Spleen (tissue), 11 donors: ENCODE measurements around the gene KCNJ16. TPM values are rescaled to one million over a fixed set of nuclear protein-coding genes. Genes with fewer than 3 reads are reported as not detected.

Experiments
- DNase-seq: peaks from one replicate; pipeline ENCODE4 v3.0.0-alpha.2; 2020
- H3K27ac ChIP-seq, 8 donors: fragments of 200-600 bp; sonication (generic) in 7 of 8; 1 replicate in 4 of 8; 2 replicates in 4 of 8; pipeline versions ENCODE4 v1.5.0 to v1.8.0; 2016 to 2021; ENCODE audit warnings: inconsistent platforms in 4 of 8, mild to moderate bottlenecking in 4 of 8, moderate library complexity in 1 of 8
- H3K27me3 ChIP-seq, 7 donors: fragments of 200-600 bp; sonication (generic) in 6 of 7; replicated peaks in 1 of 7; 1 replicate in 4 of 7; 2 replicates in 3 of 7; pipeline versions ENCODE4 v1.5.0 to v1.8.0; 2016 to 2021; ENCODE audit warnings: inconsistent platforms in 3 of 7, mild to moderate bottlenecking in 1 of 7
- H3K36me3 ChIP-seq, 6 donors: fragments of 200-600 bp; sonication (generic) in 5 of 6; 1 replicate in 4 of 6; 2 replicates in 2 of 6; pipeline versions ENCODE4 v1.5.0 to v1.8.0; 2016 to 2021; ENCODE audit warnings: inconsistent platforms in 2 of 6
- H3K4me1 ChIP-seq, 6 donors: fragments of 200-600 bp; sonication (generic) in 5 of 6; 1 replicate in 3 of 6; 2 replicates in 3 of 6; pipeline versions ENCODE4 v1.5.0 to v1.8.0; 2016 to 2021; ENCODE audit warnings: inconsistent platforms in 3 of 6
- H3K4me3 ChIP-seq, 8 donors: fragments of 200-600 bp; sonication (generic) in 7 of 8; 1 replicate in 4 of 8; 2 replicates in 4 of 8; pipeline versions ENCODE4 v1.5.0 to v1.8.0; 2016 to 2021; ENCODE audit warnings: inconsistent platforms in 4 of 8, mild to moderate bottlenecking in 4 of 8, moderate library complexity in 2 of 8
- H3K9me3 ChIP-seq, 8 donors: fragments of 200-600 bp; sonication (generic) in 7 of 8; 1 replicate in 4 of 8; 2 replicates in 4 of 8; pipeline versions ENCODE4 v1.5.0 to v1.8.0; 2016 to 2021; ENCODE audit warnings: inconsistent platforms in 4 of 8
- POLR2A ChIP-seq, 3 donors: fragments of 450-650 bp; IDR thresholded peaks; one replicate each; pipeline ENCODE4 v1.5.1; 2017; ENCODE audit warnings: antibody characterized with exemption in 3 of 3, mild to moderate bottlenecking in 1 of 3
- POLR2AphosphoS5 ChIP-seq, 3 donors: sonication (generic); formaldehyde crosslinking; IDR thresholded peaks; one replicate each; pipeline ENCODE4 v1.5.1; 2017; ENCODE audit warnings: antibody characterized with exemption in 3 of 3
- WGBS, 5 donors: extraction: QIAGEN DNeasy Blood & Tissue Kit in 3 of 5; methylation state at CpG; one replicate each; pipeline versions ENCODE4 v1.1.5 to v1.1.7; 2013 to 2018; 5-methylcytosine and 5-hydroxymethylcytosine counted together
- intact Hi-C: fragments of 100-400 bp; cut with DNase I; formaldehyde crosslinking; loops from one replicate; pipeline ENCODE4 v1.15.0; 2023; ENCODE audit warnings: low total_unique reads
- polyA plus RNA-seq, 3 donors: library from polyadenylated mRNA; stranded (reverse); fragments of 200-250 nt; gene quantifications; one replicate each; pipeline ENCODE4 v1.2.1, GENCODE V29; 2013
- total RNA-seq, 7 donors: library from RNA; depleted of rRNA in 3 of 7; stranded (reverse); fragments of >200 nt in 3 of 7; fragmentation: NEBNext Ultra II Directional in 4 of 7; extraction: Animal tissue kit (Norgen Biotek cat#: 25700) in 4 of 7; gene quantifications; one replicate each; pipeline versions ENCODE4 v1.1.0 to v1.2.1, GENCODE V29; 2016 to 2021
- TF ChIP-seq, protein P1 (sequence below), 11 experiments: fragments of 200-600 bp in 7 of 11; fragments of 450-650 bp in 4 of 11; sonication (generic) in 4 of 11; IDR thresholded peaks in 8 of 11; conservative IDR thresholded peaks in 3 of 11; 1 replicate in 7 of 11; 2 replicates in 4 of 11; pipeline versions ENCODE4 v1.4.0 to v1.8.0; 2016 to 2021; ENCODE audit warnings: antibody characterized with exemption in 11 of 11, inconsistent platforms in 4 of 11, mild to moderate bottlenecking in 1 of 11
- donor health status: healthy with polysubstance abuse.
- donor health status: DM: no; HTN: no; CAD: no; lungs with moderate emphysema.
- donor health status: DM: no; HTN: no; CAD: no.
- donor health status: Bipolar disorder and iron deficiency.
- donor health status: healthy.
- donor health status: DM: no; HTN: no; CAD: no.
- donor health status: DM: yes; HTN: yes; CAD: no.

KCNJ16 gene
- total and polyA plus RNA-seq, 10 donors = 0.12 to 2.2 (median 0.86) TPM

DNA sequence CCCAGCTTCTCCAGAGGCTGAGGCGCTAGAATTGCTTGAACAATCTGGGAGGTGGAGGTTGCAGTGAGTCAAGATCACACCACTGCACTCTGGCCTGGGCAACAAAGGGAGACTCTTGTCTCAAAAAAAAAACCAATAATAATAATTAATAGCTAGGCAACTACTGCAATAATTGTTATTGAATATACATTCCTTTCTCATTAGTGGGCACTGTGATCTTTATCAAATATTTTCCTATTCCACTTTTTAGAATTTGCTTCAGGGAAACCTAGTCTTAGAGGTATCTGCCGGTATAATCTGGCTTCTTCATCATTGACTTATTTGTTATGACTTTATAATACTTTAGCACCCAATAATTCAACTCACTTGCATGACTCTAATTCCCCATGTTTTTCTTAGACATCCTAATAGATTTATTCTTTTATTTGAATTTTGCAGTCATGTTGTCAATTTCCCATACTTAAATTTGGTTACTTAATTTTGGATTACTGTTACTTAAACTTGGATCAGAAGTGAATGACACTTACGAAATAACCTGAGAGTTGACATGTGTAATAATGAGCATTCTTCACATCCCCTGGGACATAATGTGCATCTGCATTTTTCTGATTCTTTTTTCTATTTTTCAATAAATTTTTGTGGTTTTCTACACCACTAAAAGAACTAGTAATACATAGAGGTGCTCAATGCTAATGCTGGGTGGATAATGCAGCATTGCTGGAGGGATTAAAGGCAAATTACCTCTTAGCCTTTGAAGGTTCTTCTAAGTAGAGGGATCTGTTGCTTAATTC, 25.0 kb upstream of the KCNJ16 start:
- peaks cover 0 to 12% (median 3%) of the 10 kb centered on the region in 6 donors for H3K4me1 ChIP-seq
- intact Hi-C loops = no loop called here
- no peak overlapping the region for H3K4me3 ChIP-seq
- no peak for DNase-seq
- no peaks in the 10 kb centered on the region for H3K27me3 ChIP-seq
- H3K9me3 ChIP-seq = no peaks in the 10 kb centered on the region
- no peak overlapping the region for H3K27ac ChIP-seq
- H3K36me3 ChIP-seq = no peaks in the 10 kb centered on the region
- 91 to 96% (median 93%) methylated on average over 3 of the region's 3 CpGs for WGBS, 5 donors
- TF ChIP-seq POLR2AphosphoS5 (IDR thresholded peaks at IDR 0.05) (no peak), POLR2A (IDR thresholded peaks at IDR 0.05) (no peak)
- TF ChIP-seq, protein P1, sequence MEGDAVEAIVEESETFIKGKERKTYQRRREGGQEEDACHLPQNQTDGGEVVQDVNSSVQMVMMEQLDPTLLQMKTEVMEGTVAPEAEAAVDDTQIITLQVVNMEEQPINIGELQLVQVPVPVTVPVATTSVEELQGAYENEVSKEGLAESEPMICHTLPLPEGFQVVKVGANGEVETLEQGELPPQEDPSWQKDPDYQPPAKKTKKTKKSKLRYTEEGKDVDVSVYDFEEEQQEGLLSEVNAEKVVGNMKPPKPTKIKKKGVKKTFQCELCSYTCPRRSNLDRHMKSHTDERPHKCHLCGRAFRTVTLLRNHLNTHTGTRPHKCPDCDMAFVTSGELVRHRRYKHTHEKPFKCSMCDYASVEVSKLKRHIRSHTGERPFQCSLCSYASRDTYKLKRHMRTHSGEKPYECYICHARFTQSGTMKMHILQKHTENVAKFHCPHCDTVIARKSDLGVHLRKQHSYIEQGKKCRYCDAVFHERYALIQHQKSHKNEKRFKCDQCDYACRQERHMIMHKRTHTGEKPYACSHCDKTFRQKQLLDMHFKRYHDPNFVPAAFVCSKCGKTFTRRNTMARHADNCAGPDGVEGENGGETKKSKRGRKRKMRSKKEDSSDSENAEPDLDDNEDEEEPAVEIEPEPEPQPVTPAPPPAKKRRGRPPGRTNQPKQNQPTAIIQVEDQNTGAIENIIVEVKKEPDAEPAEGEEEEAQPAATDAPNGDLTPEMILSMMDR (IDR thresholded peaks at IDR 0.05 in 8 of 11, conservative IDR thresholded peaks at IDR 0.05 in 3 of 11) = no peak

DNA sequence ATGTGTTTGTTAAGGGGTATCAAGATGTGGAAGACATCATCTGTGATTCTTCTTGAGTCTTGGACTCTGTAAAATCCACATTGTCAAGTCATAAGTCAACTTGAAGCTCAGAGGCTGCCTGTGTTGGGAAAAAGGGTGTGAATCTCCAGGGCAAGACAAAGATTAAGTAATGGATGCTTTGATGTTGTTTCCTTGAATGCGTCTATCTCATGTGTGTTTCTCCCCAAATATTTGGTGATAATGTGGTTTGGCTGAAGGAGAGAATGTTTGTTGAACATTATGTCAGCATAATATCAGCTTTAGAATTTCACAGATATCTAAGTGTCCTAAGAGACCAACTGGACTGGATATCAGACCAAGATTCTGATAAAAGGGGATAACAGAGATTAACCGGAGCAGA, 24.1 kb upstream of the KCNJ16 start:
- no peaks in the 10 kb centered on the region for H3K36me3 ChIP-seq
- H3K4me3 ChIP-seq = no peak overlapping the region
- no peaks in the 10 kb centered on the region for H3K27me3 ChIP-seq
- TF ChIP-seq, protein P1 (IDR thresholded peaks at IDR 0.05 in 8 of 11, conservative IDR thresholded peaks at IDR 0.05 in 3 of 11) = no peak
- TF ChIP-seq POLR2AphosphoS5 (IDR thresholded peaks at IDR 0.05) = no peak
- TF ChIP-seq POLR2A (IDR thresholded peaks at IDR 0.05) = no peak
- DNase-seq = no peak
- H3K27ac ChIP-seq = no peak overlapping the region
- WGBS, 5 donors = 90 to 100% (median 96%) methylated on average over 2 of the region's 2 CpGs
- intact Hi-C loops = no loop called here
- H3K4me1 ChIP-seq = peaks cover 0 to 12% (median 3%) of the 10 kb centered on the region in 6 donors
- H3K9me3 ChIP-seq = no peaks in the 10 kb centered on the region

DNA sequence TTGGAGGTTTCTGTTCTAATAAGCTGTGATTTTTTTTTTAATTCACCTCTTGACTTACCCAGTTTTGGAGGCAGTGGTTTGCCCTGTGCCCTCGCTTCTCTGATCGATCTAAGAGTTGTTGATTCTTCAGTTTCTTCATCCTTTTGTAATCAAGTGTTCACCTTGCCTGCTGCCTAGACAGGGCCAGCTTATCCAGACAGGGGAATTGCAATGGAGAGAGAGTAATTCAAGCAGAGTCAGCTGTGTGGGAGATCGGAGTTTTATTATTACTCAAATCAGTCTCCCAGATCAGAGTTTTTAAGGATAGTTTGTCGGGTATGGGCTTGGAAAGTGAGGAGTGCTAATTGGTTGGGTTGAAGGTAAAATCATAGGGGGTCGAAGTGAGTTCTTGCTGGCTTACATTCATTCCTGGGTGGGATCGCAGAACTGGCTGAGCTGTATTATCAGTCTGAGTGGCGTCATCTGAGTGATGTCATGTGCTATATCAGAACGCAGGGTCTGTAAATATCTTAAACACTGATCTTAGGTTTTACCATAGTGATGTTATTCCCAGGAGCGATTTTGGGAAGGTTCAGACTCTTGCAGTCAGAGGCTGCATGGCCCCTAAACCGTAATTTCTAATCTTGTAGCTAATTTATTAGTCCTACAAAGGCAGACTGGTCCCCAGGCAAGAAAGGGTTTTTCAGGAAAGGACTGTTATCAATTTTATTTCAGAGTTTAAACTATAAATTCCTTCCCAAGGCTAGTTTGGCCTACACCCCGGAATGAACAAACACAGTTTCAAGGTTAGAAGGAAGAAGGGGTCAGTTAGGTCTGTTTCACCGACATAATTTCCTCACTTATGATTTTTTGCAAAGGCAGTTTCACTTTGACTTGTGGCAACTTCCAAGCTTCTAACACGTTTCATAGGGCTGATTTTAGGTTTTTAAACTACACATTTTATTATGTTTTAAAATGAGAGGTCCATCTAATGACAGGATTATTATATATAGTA, 21.5 kb upstream of the KCNJ16 start:
- no peak for DNase-seq
- H3K27ac ChIP-seq = peak overlapping the region; percentile 32 to 82 (median 71)
- intact Hi-C loops = no loop called here
- no peaks in the 10 kb centered on the region for H3K36me3 ChIP-seq
- no peak for TF ChIP-seq POLR2AphosphoS5 (IDR thresholded peaks at IDR 0.05)
- TF ChIP-seq, protein P1 (IDR thresholded peaks at IDR 0.05 in 8 of 11, conservative IDR thresholded peaks at IDR 0.05 in 3 of 11) = no peak
- TF ChIP-seq POLR2A (IDR thresholded peaks at IDR 0.05) = no peak
- WGBS, 5 donors = 41 to 65% (median 54%) methylated on average over 13 of the region's 13 CpGs
- H3K27me3 ChIP-seq = no peaks in the 10 kb centered on the region
- H3K9me3 ChIP-seq = no peaks in the 10 kb centered on the region
- peaks cover 0 to 12% (median 3%) of the 10 kb centered on the region in 6 donors for H3K4me1 ChIP-seq
- H3K4me3 ChIP-seq = peak overlapping the region in 1 of 8 donors; percentile 5
